Cardiac muscle cell (in vitro differentiated cells and primary cell): ENCODE data around the gene HS2ST1. TPM values are rescaled to one million over a fixed set of nuclear protein-coding genes. Genes with fewer than 3 reads are reported as not detected.

ENCODE experiments used
- DNase-seq, 2 donors: peaks; one replicate each; pipeline versions ENCODE4 v3.0.0 to v3.0.0-alpha.2; 2010 to 2017; ENCODE audit warnings: low read depth in 1 of 2, low spot score in 1 of 2
- H3K27ac ChIP-seq: fragments of 200-600 bp; sonication (generic); 2 replicates; pipeline ENCODE4 v1.5.1; 2016
- H3K27me3 ChIP-seq: fragments of 200-600 bp; sonication (generic); 2 replicates; pipeline ENCODE4 v1.6.0; 2016; ENCODE audit warnings: control low read depth
- H3K36me3 ChIP-seq: fragments of 200-600 bp; sonication (generic); 2 replicates; pipeline ENCODE4 v1.5.1; 2016; ENCODE audit warnings: control low read depth
- H3K4me1 ChIP-seq: fragments of 200-600 bp; sonication (generic); 2 replicates; pipeline ENCODE4 v1.8.1; 2017; ENCODE audit warnings: low read depth, mild to moderate bottlenecking, mixed run types
- H3K4me3 ChIP-seq: fragments of 200-600 bp; sonication (generic); 2 replicates; pipeline ENCODE4 v1.5.1; 2016; ENCODE audit warnings: mild to moderate bottlenecking
- H3K9me3 ChIP-seq: fragments of 200-600 bp; sonication (generic); 2 replicates; pipeline ENCODE4 v1.5.1; 2017; ENCODE audit warnings: low read depth, mild to moderate bottlenecking, control low read depth
- CTCF ChIP-seq: IDR thresholded peaks from 2 replicates; pipeline ENCODE4 v1.5.1; 2012; ENCODE audit warnings: low read depth, mild to moderate bottlenecking, low read length
- polyA plus RNA-seq: library from polyadenylated mRNA; unstranded; fragments of >200 nt; fragmentation: Nextera tagmentation; extraction: Ambion mirVana; gene quantifications from 2 replicates; pipeline ENCODE4 v1.2.1, GENCODE V29; 2016
- total RNA-seq: library from RNA; depleted of rRNA; stranded (reverse); fragments of >200 nt; gene quantifications from 2 replicates; pipeline ENCODE4 v1.2.3, GENCODE V29; 2016

HS2ST1 gene
- total and polyA plus RNA-seq, 2 experiments from 2014 or later = 13.9 to 19.0 TPM

GRCh38 chr1:87123610-87124009 is 209.2 kb downstream of the HS2ST1 start:
- Histone ChIP-seq H3K4me1 (no peaks in the 10 kb centered on the region), H3K36me3 (no peaks in the 10 kb centered on the region), H3K4me3 (no peak overlapping the region), H3K27ac (no peak overlapping the region), H3K27me3 (no peaks in the 10 kb centered on the region), H3K9me3 (no peaks in the 10 kb centered on the region)
- no peak for TF ChIP-seq CTCF
- no peak for DNase-seq

- no peak for DNase-seq
- no peak for TF ChIP-seq CTCF
- H3K27ac ChIP-seq = no peak overlapping the region
- no peaks in the 10 kb centered on the region for H3K27me3 ChIP-seq
- no peaks in the 10 kb centered on the region for H3K9me3 ChIP-seq
- H3K36me3 ChIP-seq = no peaks in the 10 kb centered on the region
- H3K4me1 ChIP-seq = no peaks in the 10 kb centered on the region
- H3K4me3 ChIP-seq = no peak overlapping the region
Observed at GRCh38 chr1:87126886-87127505, 212.6 kb downstream of the HS2ST1 start.

GRCh38 chr1:87127581-87127980 is 213.1 kb downstream of the HS2ST1 start:
- Histone ChIP-seq H3K9me3 (no peaks in the 10 kb centered on the region), H3K4me1 (no peaks in the 10 kb centered on the region), H3K27ac (no peak overlapping the region), H3K36me3 (no peaks in the 10 kb centered on the region), H3K27me3 (no peaks in the 10 kb centered on the region), H3K4me3 (no peak overlapping the region)
- no peak for DNase-seq
- no peak for TF ChIP-seq CTCF

GRCh38 chr1:87129038-87129437 is 214.6 kb downstream of the HS2ST1 start:
- no peaks in the 10 kb centered on the region for H3K4me1 ChIP-seq
- no peak for DNase-seq
- H3K27me3 ChIP-seq = no peaks in the 10 kb centered on the region
- no peak overlapping the region for H3K4me3 ChIP-seq
- H3K36me3 ChIP-seq = no peaks in the 10 kb centered on the region
- no peak overlapping the region for H3K27ac ChIP-seq
- no peak for TF ChIP-seq CTCF
- H3K9me3 ChIP-seq = no peaks in the 10 kb centered on the region

GRCh38 chr1:87129606-87130005 is 215.2 kb downstream of the HS2ST1 start:
- no peak overlapping the region for H3K4me3 ChIP-seq
- H3K36me3 ChIP-seq = no peaks in the 10 kb centered on the region
- H3K9me3 ChIP-seq = no peaks in the 10 kb centered on the region
- DNase-seq = peak in 1 of 2 donors; percentile 61
- TF ChIP-seq CTCF = no peak
- H3K27me3 ChIP-seq = no peaks in the 10 kb centered on the region
- no peak overlapping the region for H3K27ac ChIP-seq
- no peaks in the 10 kb centered on the region for H3K4me1 ChIP-seq

- TF ChIP-seq CTCF = no peak
- Histone ChIP-seq H3K4me3 (no peak overlapping the region), H3K9me3 (no peaks in the 10 kb centered on the region), H3K27me3 (no peaks in the 10 kb centered on the region), H3K27ac (no peak overlapping the region), H3K36me3 (no peaks in the 10 kb centered on the region), H3K4me1 (no peaks in the 10 kb centered on the region)
- DNase-seq = no peak
Observed at GRCh38 chr1:87130438-87130837, 216.0 kb downstream of the HS2ST1 start.
